OCI-LY1 (cell line): ENCODE data around the gene TRIM67.

Experiments
- H2AFZ ChIP-seq: fragments of 200-600 bp; sonication (generic), shearing (Covaris generic); 2 replicates; pipeline ENCODE4 v1.6.0; 2014; ENCODE audit warnings: antibody characterized with exemption, mild to moderate bottlenecking, low read length
- H3F3A ChIP-seq: fragments of 200-600 bp; sonication (generic), shearing (Covaris generic); 2 replicates; pipeline ENCODE4 v1.6.0; 2014; ENCODE audit warnings: mild to moderate bottlenecking, antibody characterized with exemption, low read length, moderate library complexity; ENCODE audit not compliant: insufficient read depth
- H3K27ac ChIP-seq: fragments of 200-600 bp; sonication (generic); 2 replicates; pipeline ENCODE4 v1.5.1; 2014; ENCODE audit warnings: low read length, mixed run types, mild to moderate bottlenecking, low read depth; ENCODE audit not compliant: poor library complexity, severe bottlenecking
- H3K27me3 ChIP-seq: fragments of 200-600 bp; sonication (generic); 2 replicates; pipeline ENCODE4 v1.6.0; 2014; ENCODE audit warnings: antibody characterized with exemption, mild to moderate bottlenecking, low read length, moderate library complexity; ENCODE audit not compliant: insufficient read depth
- H3K36me3 ChIP-seq: fragments of 200-600 bp; sonication (generic); 2 replicates; pipeline ENCODE4 v1.6.1; 2014; ENCODE audit warnings: mild to moderate bottlenecking, antibody characterized with exemption, low read length, moderate library complexity, mixed read lengths; ENCODE audit not compliant: insufficient read depth
- H3K4me1 ChIP-seq: fragments of 200-600 bp; sonication (generic); 2 replicates; pipeline ENCODE4 v1.5.1; 2014; ENCODE audit warnings: mild to moderate bottlenecking, low read length, moderate library complexity; ENCODE audit not compliant: insufficient read depth, severe bottlenecking
- H3K4me2 ChIP-seq: fragments of 200-600 bp; sonication (generic), shearing (Covaris generic); 2 replicates; pipeline ENCODE4 v1.6.1; 2014; ENCODE audit warnings: low read length
- H3K4me3 ChIP-seq: fragments of 200-600 bp; sonication (generic); 2 replicates; pipeline ENCODE4 v1.5.1; 2014; ENCODE audit warnings: low read length, low read depth, mild to moderate bottlenecking, mixed read lengths; ENCODE audit not compliant: poor library complexity, severe bottlenecking
- H3K79me2 ChIP-seq: fragments of 200-600 bp; shearing (Covaris generic); 2 replicates; pipeline ENCODE4 v1.6.1; 2016; ENCODE audit warnings: mixed run types, low read length, mixed read lengths; ENCODE audit not compliant: insufficient read depth
- H3K9ac ChIP-seq: fragments of 200-600 bp; sonication (generic), shearing (Covaris generic); 2 replicates; pipeline ENCODE4 v1.6.1; 2014; ENCODE audit warnings: mild to moderate bottlenecking, low read length, mixed read lengths
- H3K9me2 ChIP-seq: fragments of 200-600 bp; sonication (generic), shearing (Covaris generic); 2 replicates; pipeline ENCODE4 v1.6.1; 2014; ENCODE audit warnings: low read depth, mild to moderate bottlenecking, low read length, mixed read lengths
- H3K9me3 ChIP-seq: fragments of 200-600 bp; shearing (Covaris generic); 2 replicates; pipeline ENCODE4 v1.6.1; 2014; ENCODE audit warnings: low read length, mixed read lengths
- H4K20me1 ChIP-seq: fragments of 200-600 bp; sonication (generic), shearing (Covaris generic); 2 replicates; pipeline ENCODE4 v1.6.0; 2016; ENCODE audit warnings: mild to moderate bottlenecking, low read length; ENCODE audit not compliant: insufficient read depth
- EZH2 ChIP-seq: fragments of 200-600 bp; sonication (generic), shearing (Covaris generic); IDR thresholded peaks from 2 replicates; pipeline ENCODE4 v1.8.0; 2017; ENCODE audit warnings: borderline replicate concordance, mixed run types, mild to moderate bottlenecking, antibody characterized with exemption, low read length, moderate library complexity, mixed read lengths
- TF ChIP-seq, protein P1 (sequence below): fragments of 200-600 bp; sonication (generic), shearing (Covaris generic); IDR thresholded peaks from 2 replicates; pipeline ENCODE4 v1.5.1; 2017; ENCODE audit warnings: mild to moderate bottlenecking, antibody characterized with exemption, low read length, moderate library complexity, mixed read lengths

The TRIM67 gene

DNA sequence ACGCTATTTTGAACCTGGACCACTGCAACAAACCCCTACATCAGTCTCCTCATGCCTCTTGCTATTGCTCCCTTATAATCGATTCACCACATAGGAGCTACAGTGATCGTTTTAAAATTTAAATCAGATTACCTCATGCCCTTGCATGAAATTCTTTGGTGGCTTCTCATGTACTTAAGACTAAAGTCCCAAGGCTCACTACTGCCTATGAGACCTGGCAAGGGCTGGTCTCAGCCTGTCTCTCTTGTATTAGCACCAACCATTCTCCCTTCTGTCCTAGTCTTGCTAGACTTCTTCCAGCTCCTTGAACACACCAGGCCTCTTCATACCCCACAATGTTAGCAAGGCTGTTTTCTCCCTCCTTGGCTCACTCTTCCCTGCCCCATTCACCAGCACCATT, 72.6 kb downstream of the TRIM67 start:
- Histone ChIP-seq H3K27ac (no peak overlapping the region), H3K9ac (no peak overlapping the region), H3K4me3 (no peak overlapping the region), H3K79me2 (peaks cover 9% of the 10 kb centered on the region; the same call in 1 of the 2 replicates), H3K9me2 (no peaks in the 10 kb centered on the region), H3F3A (no peaks in the 10 kb centered on the region), H3K9me3 (no peaks in the 10 kb centered on the region), H3K4me2 (no peak overlapping the region), H3K27me3 (no peaks in the 10 kb centered on the region), H4K20me1 (no peaks in the 10 kb centered on the region), H3K4me1 (peaks cover 13% of the 10 kb centered on the region), H3K36me3 (peaks cover 69% of the 10 kb centered on the region), H2AFZ (no peak overlapping the region)
- no peak for TF ChIP-seq EZH2
- TF ChIP-seq, protein P1, sequence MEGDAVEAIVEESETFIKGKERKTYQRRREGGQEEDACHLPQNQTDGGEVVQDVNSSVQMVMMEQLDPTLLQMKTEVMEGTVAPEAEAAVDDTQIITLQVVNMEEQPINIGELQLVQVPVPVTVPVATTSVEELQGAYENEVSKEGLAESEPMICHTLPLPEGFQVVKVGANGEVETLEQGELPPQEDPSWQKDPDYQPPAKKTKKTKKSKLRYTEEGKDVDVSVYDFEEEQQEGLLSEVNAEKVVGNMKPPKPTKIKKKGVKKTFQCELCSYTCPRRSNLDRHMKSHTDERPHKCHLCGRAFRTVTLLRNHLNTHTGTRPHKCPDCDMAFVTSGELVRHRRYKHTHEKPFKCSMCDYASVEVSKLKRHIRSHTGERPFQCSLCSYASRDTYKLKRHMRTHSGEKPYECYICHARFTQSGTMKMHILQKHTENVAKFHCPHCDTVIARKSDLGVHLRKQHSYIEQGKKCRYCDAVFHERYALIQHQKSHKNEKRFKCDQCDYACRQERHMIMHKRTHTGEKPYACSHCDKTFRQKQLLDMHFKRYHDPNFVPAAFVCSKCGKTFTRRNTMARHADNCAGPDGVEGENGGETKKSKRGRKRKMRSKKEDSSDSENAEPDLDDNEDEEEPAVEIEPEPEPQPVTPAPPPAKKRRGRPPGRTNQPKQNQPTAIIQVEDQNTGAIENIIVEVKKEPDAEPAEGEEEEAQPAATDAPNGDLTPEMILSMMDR = no peak

DNA sequence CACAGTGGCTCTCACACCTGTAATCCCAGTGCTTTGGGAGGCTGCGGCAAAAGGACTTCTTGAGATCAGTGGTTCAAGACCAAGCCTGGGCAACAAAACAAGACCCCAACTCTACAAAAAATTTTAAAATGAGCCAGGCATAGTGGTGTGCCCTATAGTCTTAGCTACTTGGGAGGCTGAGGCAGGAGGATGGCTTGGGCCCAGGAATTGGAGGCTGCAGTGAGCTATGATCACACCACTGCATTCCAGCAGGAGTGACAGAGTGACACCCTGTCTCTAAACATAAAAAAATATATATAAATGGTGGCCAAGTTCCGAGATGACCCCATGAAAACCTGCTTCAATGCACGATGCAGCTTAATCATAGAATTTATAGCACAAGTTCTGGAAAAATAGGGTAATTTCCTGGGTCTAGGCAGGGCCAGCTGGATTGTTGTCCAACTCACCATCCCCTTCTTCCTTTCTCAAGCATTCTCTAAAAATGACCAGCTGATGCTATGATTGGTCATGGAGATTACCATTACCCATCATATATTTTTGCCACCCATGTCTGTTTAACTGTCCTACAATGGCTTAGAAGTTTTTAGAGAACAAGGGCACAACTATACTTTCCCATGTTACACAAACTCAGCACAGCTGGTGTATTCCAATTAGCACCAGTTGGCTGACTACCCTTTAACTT, 73.8 kb downstream of the TRIM67 start:
- Histone ChIP-seq H3K36me3 (peaks cover 59% of the 10 kb centered on the region), H3K79me2 (peaks cover 19% of the 10 kb centered on the region), H3K27ac (no peak overlapping the region)

DNA sequence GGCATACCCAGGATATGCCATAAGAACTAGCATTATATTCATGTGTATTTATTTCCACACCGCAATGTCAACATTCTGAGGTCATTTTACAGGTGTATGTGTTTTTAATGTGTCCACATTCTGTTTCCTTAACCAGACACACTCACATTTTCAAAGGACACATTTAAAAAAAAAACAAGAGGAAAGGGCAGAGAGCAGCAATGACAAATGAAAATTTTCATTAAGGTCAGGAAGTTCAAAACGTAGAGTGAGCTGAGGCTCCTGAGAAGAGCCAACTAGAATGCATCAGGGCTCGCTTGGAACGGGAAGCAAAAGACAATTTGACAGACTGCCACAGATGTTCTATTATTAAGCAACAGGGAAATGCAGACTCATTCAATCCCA, 74.3 kb downstream of the TRIM67 start:
- Histone ChIP-seq H3K4me2 (no peak overlapping the region), H3K79me2 (peaks cover 19% of the 10 kb centered on the region), H2AFZ (no peak overlapping the region), H4K20me1 (no peaks in the 10 kb centered on the region), H3K4me1 (peaks cover 22% of the 10 kb centered on the region), H3K27ac (no peak overlapping the region), H3K9me3 (no peaks in the 10 kb centered on the region), H3K9me2 (no peaks in the 10 kb centered on the region), H3K36me3 (peaks cover 53% of the 10 kb centered on the region), H3K9ac (no peak overlapping the region), H3F3A (no peaks in the 10 kb centered on the region), H3K27me3 (no peaks in the 10 kb centered on the region), H3K4me3 (no peak overlapping the region)
- TF ChIP-seq EZH2 = no peak
- TF ChIP-seq, protein P1 = no peak

More for the DNA sequence above, 73.8 kb downstream of the TRIM67 start:
- H3K4me3 ChIP-seq = no peak overlapping the region
- no peaks in the 10 kb centered on the region for H4K20me1 ChIP-seq
- H3K9ac ChIP-seq = no peak overlapping the region
- H3K9me2 ChIP-seq = no peaks in the 10 kb centered on the region
- peaks cover 22% of the 10 kb centered on the region for H3K4me1 ChIP-seq
- H3K9me3 ChIP-seq = no peaks in the 10 kb centered on the region
- no peaks in the 10 kb centered on the region for H3K27me3 ChIP-seq
- TF ChIP-seq, protein P1 = no peak
- TF ChIP-seq EZH2 = no peak
- H3K4me2 ChIP-seq = no peak overlapping the region
- H2AFZ ChIP-seq = no peak overlapping the region
- no peaks in the 10 kb centered on the region for H3F3A ChIP-seq
